HG03571 (cell line): ENCODE results near the gene TMEM25.

Experiments used
- ATAC-seq: cut with Tn5 transposase; IDR thresholded peaks from one replicate; pipeline ENCODE4 v1.9.1; 2021; ENCODE audit not compliant: unreplicated experiment

The TMEM25 gene

DNA sequence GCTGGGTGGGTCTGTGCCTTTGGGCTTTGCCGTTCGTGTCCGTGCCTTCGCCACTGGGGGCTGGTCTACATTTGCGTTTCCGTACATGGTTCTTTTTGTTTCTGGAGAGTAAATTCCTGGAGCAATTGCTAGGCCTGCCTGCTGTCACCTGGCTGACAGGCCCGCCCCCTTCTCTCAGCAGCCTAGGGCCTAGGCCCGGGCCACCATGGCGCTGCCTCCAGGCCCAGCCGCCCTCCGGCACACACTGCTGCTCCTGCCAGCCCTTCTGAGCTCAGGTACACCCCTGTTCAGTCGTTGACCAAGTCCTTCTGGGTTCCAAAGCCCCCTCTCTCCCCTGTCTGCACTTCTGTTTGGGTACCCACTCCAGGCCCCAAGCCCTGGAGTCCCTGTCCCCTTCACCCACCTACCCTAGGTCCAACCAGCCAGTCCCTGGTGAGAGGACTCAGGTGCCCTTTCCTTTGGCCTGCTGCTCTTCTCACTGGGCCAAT is 649 bp downstream of the TMEM25 start:
- no peak for ATAC-seq

- no peak for ATAC-seq
Observed at GRCh38 chr11:118532091-118532490, 1.1 kb downstream of the TMEM25 start.

DNA sequence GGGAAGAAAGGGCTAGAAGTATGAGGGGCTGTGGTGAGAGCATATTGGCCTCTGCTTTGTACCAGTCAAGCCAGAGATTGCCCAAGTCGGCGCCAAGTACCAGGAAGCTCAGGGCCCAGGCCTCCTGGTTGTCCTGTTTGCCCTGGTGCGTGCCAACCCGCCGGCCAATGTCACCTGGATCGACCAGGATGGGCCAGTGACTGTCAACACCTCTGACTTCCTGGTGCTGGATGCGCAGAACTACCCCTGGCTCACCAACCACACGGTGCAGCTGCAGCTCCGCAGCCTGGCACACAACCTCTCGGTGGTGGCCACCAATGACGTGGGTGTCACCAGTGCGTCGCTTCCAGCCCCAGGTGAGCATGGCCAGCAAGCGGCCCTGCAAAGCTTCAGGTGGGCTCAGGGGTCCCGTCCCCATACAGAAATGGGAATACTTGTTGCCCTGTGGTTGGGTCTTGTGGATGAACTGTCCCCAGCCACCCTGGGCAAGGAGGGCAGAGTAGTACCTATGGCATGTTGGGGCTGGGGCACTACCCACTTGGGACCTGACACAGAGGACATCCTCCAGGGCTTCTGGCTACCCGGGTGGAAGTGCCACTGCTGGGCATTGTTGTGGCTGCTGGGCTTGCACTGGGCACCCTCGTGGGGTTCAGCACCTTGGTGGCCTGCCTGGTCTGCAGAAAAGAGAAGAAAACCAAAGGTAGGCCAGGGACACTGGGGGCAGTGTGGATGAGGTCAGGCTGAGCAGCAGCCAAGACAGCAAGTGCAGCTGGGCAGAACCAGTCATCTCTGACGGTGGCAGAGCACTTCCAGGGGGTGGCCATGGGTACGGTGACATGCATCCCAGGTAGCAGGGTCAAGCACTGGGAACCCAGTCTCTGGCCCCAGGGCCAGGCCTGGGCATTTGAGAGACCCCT is 2.1 kb downstream of the TMEM25 start:
- no peak for ATAC-seq

DNA sequence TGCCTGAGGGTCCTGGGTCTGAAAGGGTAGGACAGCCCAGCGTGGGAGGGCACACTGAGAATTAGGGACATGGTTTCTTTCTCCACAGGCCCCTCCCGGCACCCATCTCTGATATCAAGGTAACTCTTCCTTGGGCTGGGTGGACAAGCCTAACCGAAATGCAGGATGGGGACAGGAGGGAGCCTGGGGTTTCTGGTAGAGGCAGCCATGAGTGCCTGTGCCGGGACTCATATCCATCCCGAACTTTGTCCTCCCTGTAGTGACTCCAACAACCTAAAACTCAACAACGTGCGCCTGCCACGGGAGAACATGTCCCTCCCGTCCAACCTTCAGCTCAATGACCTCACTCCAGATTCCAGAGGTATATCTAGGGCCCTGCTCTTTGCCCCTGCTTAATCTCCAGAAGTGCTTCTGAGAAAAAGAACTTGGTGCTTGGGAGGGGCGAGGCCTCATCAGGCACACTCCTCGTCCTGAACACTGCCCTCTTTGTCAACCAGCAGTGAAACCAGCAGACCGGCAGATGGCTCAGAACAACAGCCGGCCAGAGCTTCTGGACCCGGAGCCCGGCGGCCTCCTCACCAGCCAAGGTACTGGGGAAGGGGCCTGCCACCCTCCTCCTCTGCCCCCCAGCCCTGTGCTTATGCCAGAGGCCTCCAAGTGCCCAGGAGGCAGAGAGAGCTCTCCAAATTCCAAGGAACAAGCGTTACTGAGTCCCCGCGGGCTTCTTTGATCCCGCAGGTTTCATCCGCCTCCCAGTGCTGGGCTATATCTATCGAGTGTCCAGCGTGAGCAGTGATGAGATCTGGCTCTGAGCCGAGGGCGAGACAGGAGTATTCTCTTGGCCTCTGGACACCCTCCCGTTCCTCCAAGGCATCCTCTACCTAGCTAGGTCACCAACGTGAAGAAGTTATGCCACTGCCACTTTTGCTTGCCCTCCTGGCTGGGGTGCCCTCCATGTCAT is 3.1 kb downstream of the TMEM25 start:
- no peak for ATAC-seq

DNA sequence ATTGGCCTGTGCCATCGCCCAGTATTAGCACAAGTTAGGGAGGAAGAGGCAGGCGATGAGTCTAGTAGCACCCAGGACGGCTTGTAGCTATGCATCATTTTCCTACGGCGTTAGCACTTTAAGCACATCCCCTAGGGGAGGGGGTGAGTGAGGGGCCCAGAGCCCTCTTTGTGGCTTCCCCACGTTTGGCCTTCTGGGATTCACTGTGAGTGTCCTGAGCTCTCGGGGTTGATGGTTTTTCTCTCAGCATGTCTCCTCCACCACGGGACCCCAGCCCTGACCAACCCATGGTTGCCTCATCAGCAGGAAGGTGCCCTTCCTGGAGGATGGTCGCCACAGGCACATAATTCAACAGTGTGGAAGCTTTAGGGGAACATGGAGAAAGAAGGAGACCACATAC is 4.3 kb downstream of the TMEM25 start:
- no peak for ATAC-seq

GRCh38 chr11:118536726-118537125 is 5.7 kb downstream of the TMEM25 start:
- no peak for ATAC-seq

DNA sequence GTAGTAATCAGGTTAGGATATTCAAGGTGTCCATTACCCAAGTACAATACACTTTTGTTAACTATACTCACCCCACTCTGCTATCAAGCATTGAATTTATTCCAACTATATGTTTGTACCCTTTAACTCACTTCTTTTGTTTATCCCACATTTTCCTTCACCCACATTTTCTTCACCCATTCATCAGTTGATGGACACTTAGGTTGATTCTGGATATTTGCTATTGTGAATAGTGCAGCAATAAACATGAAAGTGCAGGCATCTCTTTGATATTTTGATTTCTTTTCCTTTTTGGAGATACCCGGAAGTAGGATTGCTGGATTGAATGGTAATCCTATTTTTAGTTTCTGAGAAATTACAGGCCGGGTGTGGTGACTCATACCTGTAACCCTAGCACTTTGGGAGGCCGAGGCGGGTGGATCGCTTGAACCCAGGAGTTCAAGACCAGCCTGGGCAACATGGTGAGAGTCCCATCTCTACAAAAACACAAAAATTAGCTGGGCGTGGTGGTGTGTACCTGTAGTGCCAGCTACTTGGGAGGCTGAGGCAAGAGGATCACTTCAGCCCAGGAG is 6.5 kb downstream of the TMEM25 start:
- ATAC-seq = no peak

DNA sequence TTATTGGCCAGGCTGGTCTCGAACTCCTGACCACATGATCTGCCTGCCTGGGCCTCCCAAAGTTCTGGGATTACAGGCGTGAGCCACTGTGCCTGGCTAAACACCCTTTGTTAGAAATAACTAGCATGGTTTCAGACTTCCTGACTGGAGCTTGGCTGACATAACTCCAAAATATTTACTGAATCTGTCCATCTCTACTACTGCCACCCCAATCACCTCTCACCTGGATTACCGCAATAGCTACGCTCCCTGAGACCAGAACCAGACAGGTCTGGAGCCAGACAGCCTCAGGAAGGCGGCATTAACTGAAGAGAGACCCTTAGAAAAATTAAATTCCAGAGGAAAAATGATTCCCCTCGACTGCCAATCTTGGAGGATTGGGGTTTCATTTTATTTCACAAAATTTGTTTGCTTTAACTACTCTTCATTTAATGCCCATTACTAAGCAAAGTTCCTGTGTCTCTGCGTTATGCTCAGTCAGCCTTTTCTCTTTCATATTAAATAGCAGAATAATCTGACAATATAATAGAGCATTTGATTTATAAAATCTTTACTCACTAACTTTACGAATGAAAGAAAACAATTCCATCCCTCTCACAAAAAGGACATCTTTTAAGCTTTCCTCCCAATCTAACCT is 13.1 kb downstream of the TMEM25 start:
- no peak for ATAC-seq

DNA sequence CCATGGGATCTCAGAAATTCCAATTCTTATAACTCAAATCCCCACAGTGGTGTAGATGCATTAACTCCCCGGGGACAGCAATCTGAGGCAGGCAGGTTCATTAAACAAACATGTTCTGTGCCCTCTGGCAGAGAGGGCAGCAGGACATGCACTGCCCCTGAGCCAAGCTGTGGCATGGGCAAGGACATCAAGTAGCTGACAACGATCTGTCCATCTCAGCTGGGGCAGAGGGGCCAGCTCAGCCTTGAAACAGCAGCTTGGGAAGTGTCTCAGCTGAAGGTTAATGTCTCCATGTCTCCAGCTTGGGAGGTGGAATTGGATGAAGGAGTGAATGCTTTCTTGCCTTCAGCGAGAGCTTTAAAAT is 13.6 kb downstream of the TMEM25 start:
- ATAC-seq = no peak

DNA sequence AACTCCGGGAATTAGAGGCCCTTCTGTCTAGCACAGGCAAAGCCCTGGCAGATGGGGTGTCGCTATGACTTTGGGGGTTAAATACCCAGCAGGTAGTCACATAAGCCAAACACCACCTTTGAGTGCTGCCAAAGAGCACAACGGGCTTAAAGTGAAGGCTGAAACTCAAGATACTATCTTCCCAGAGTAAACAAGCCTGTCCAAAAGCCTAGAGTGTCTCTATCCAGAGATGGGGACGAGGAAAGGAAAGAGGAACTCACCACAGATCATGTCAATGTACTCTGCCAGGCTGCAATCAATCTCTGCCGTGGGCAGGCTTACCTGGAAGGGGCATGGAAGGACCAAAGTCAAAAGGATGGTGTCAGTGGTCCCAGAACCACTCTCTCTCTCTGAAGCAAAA is 14.5 kb downstream of the TMEM25 start:
- no peak for ATAC-seq

GRCh38 chr11:118547132-118547531 is 16.1 kb downstream of the TMEM25 start:
- no peak for ATAC-seq

- ATAC-seq = no peak
Observed at GRCh38 chr11:118552341-118552740, 21.3 kb downstream of the TMEM25 start.

GRCh38 chr11:118560806-118561205 is 29.8 kb downstream of the TMEM25 start:
- ATAC-seq = no peak

GRCh38 chr11:118565051-118565450 is 34.1 kb downstream of the TMEM25 start:
- ATAC-seq = no peak

DNA sequence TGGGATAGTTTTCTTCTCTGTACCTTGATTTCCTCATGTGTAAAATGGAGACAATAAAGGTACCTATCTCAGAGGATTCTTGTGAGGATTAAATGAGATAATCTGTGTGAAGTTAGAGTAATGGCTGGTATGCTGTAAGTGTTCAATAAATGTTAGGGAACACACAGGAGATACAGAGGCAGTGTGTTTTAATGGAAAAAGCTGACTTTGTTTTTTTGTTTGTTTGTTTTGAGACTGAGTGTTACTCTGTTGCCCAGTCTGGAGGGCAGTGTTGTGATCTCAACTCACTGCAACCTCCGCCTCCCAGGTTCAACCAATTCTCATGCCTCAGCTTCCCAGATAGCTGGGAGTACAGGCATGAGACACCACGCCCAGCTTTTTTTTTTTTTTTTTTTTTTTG is 38.7 kb downstream of the TMEM25 start:
- ATAC-seq = no peak

DNA sequence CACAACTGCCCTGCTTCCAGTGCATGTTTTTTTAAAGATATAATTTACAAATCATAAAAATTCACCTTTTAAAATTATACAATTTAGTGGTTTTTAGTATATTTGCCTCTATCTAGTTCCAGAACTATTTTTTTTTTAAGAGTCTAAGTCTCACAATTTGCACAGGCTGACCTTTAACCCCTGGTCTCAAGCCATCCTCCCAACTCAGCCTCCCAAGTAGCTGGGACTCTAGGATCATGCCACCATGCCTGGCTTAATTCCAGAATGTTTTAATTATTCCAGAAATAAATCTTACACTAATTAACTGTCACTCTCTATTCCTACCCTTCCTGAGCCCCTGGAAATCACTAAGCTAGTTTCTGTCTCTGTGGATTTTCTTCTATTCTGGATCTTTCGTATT is 39.8 kb downstream of the TMEM25 start:
- ATAC-seq = no peak

DNA sequence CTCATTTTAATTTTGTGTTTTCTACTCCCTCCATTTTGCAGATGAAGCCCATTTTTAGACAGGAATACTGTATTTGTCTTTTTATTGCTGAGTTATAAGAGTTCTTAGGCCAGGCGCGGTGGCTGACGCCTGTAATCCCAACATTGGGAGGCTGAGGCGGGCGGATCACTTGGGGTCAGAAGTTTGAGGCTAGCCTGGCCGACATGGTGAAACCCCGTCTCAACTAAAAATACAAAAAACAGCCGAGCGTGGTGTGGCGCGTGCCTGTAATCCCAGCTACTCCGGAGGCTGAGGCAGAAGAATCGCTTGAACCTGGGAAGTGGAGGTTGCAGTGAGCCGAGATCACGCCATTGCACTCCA is 40.7 kb downstream of the TMEM25 start:
- ATAC-seq = peak; percentile 11

DNA sequence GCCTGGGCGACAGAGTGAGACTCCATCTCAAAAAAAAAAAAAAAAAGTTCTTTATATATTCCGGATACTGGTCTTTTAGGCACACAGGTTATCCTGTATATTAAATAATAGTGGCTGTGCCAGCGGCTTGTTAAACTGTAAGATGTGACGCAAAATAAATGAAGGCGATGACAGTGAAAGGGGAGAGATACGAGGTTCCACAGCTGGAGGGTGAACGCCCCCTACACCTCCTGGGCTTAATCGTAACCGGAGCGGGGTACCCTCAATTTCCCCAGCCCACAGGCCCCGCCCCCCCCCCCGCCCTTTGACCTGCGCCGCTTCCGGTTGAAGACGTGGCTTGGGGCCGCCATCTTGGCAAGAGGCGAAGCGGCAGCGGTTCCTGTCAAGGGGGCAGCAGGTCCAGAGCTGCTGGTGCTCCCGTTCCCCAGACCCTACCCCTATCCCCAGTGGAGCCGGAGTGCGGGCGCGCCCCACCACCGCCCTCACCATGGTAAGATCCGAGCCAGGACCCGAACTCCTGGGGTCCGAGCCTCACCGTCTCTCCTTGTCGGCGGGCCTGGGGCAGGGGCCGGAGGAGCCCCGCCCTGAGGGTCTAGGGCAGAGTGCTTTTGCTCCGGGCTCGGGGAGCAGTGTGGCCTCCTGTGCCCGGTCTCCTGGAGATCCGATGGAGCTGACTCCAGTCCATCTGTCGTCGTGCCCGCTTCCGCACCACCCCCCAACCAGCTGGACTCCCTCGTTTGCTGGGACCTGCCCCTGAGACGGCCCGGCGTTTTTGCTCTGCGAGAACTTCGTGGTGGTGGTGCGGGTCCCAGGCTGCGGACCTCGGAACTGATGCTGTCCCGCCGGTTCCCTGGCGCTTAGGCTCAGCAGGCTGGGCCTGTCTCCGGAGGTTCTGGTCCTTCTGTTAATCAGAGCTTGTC is 41.3 kb downstream of the TMEM25 start, which contains the start of gene ARCN1:
ARCN1 (plus strand) TSS at position 349 of the 920 bp plus-strand sequence; CDS start at position 488, 139 bp downstream.
- ATAC-seq = peak; percentile 66

GRCh38 chr11:118572981-118573550 is 42.1 kb downstream of the TMEM25 start:
- peak; percentile 25 for ATAC-seq
